Activated T-cell treated with anti-CD3 and anti-CD28 coated beads, Interleukin-2, amount 50 U/mL, for 72 hours (primary cell): ENCODE measurements around the gene POLA1. TPM values are rescaled to one million over a fixed set of nuclear protein-coding genes. Genes with fewer than 3 reads are reported as not detected.

Source experiments
- ATAC-seq, 2 donors: fragments of 150-1000 bp; cut with Tn5 transposase; replicated peaks in 1 of 2; 2 replicates each; pipeline ENCODE4 v1.10.0; 2021; ENCODE audit warnings: moderate library complexity in 2 of 2, mild to moderate bottlenecking in 1 of 2
- DNase-seq, 2 donors: peaks; one replicate each; pipeline ENCODE4 v3.0.0; 2021 to 2022; ENCODE audit warnings: mixed read lengths in 1 of 2
- H3K27ac Mint-ChIP-seq: one replicate; pipeline ENCODE4 v1.8.0; 2022; ENCODE audit warnings: mild to moderate bottlenecking, moderate library complexity, mixed read lengths
- H3K27me3 Mint-ChIP-seq: one replicate; pipeline ENCODE4 v1.8.0; 2022; ENCODE audit warnings: low read depth, mixed read lengths
- H3K36me3 Mint-ChIP-seq, 2 donors: one replicate each; pipeline ENCODE4 v1.8.0; 2022; ENCODE audit warnings: mixed read lengths in 2 of 2, mild to moderate bottlenecking in 1 of 2; ENCODE audit not compliant: insufficient read depth in 2 of 2
- H3K4me1 Mint-ChIP-seq: one replicate; pipeline ENCODE4 v1.8.0; 2022; ENCODE audit warnings: low read depth, mixed read lengths
- H3K4me3 Mint-ChIP-seq, 2 donors: one replicate each; pipeline ENCODE4 v1.8.0; 2022; ENCODE audit warnings: mild to moderate bottlenecking in 2 of 2, mixed read lengths in 2 of 2, moderate library complexity in 2 of 2
- H3K9me3 Mint-ChIP-seq, 2 donors: one replicate each; pipeline ENCODE4 v1.8.0; 2022; ENCODE audit warnings: mixed read lengths in 2 of 2
- total RNA-seq, 2 donors: library from RNA; stranded (reverse); gene quantifications; one replicate each; pipeline ENCODE4 v1.2.3, GENCODE V29; 2022

Gene POLA1
- total RNA-seq, 2 donors from 2014 or later: 26.7 to 29.9 TPM

GRCh38 chrX:24928114-24928513, 234.4 kb downstream of the POLA1 start:
- no peaks in the 10 kb centered on the region for H3K27me3 Mint-ChIP-seq
- peaks cover 0 to 5% of the 10 kb centered on the region in 2 donors for H3K36me3 Mint-ChIP-seq
- no peaks in the 10 kb centered on the region for H3K9me3 Mint-ChIP-seq
- ATAC-seq: no peak
- no peak for DNase-seq
- no peak overlapping the region for H3K4me3 Mint-ChIP-seq
- H3K4me1 Mint-ChIP-seq: peaks cover 5% of the 10 kb centered on the region
- H3K27ac Mint-ChIP-seq: no peak overlapping the region

GRCh38 chrX:24934279-24934678, 240.6 kb downstream of the POLA1 start:
- H3K4me3 Mint-ChIP-seq: no peak overlapping the region
- H3K36me3 Mint-ChIP-seq: peaks cover 0 to 7% of the 10 kb centered on the region in 2 donors
- ATAC-seq (no peak), DNase-seq (no peak)
- no peaks in the 10 kb centered on the region for H3K9me3 Mint-ChIP-seq
- no peaks in the 10 kb centered on the region for H3K27me3 Mint-ChIP-seq
- no peaks in the 10 kb centered on the region for H3K4me1 Mint-ChIP-seq
- H3K27ac Mint-ChIP-seq: no peak overlapping the region

GRCh38 chrX:24945009-24945408, 251.3 kb downstream of the POLA1 start:
- Mint-ChIP-seq H3K27ac (no peak overlapping the region), H3K36me3 (no peaks in the 10 kb centered on the region), H3K4me3 (no peak overlapping the region), H3K4me1 (no peaks in the 10 kb centered on the region), H3K27me3 (no peaks in the 10 kb centered on the region), H3K9me3 (no peaks in the 10 kb centered on the region)
- DNase-seq: no peak
- ATAC-seq: no peak

GRCh38 chrX:24946369-24946768, 252.7 kb downstream of the POLA1 start:
- Mint-ChIP-seq H3K4me1 (no peaks in the 10 kb centered on the region), H3K4me3 (no peak overlapping the region), H3K36me3 (no peaks in the 10 kb centered on the region), H3K27me3 (no peaks in the 10 kb centered on the region), H3K27ac (no peak overlapping the region), H3K9me3 (no peaks in the 10 kb centered on the region)
- DNase-seq (no peak), ATAC-seq (no peak)

- no peak for ATAC-seq
- Mint-ChIP-seq H3K4me3 (no peak overlapping the region), H3K4me1 (no peaks in the 10 kb centered on the region), H3K27me3 (no peaks in the 10 kb centered on the region), H3K9me3 (no peaks in the 10 kb centered on the region), H3K27ac (peak overlapping the region; percentile 46), H3K36me3 (peaks cover 0 to 3% of the 10 kb centered on the region in 2 donors)
- no peak for DNase-seq
Measured at GRCh38 chrX:24954732-24955131, 261.0 kb downstream of the POLA1 start.

- no peak for DNase-seq
- ATAC-seq: no peak
Measured at GRCh38 chrX:24955372-24955930, 261.7 kb downstream of the POLA1 start.

GRCh38 chrX:24956828-24957227, 263.1 kb downstream of the POLA1 start:
- Mint-ChIP-seq H3K36me3 (peaks cover 0 to 3% of the 10 kb centered on the region in 2 donors), H3K27ac (no peak overlapping the region), H3K4me3 (no peak overlapping the region), H3K4me1 (no peaks in the 10 kb centered on the region), H3K9me3 (no peaks in the 10 kb centered on the region), H3K27me3 (no peaks in the 10 kb centered on the region)
- DNase-seq: no peak
- no peak for ATAC-seq

More at GRCh38 chrX:24955372-24955930, 261.7 kb downstream of the POLA1 start:
- no peak overlapping the region for H3K27ac Mint-ChIP-seq
- no peak overlapping the region for H3K4me3 Mint-ChIP-seq
- no peaks in the 10 kb centered on the region for H3K27me3 Mint-ChIP-seq
- peaks cover 0 to 3% of the 10 kb centered on the region in 2 donors for H3K36me3 Mint-ChIP-seq
- H3K9me3 Mint-ChIP-seq: no peaks in the 10 kb centered on the region
- no peaks in the 10 kb centered on the region for H3K4me1 Mint-ChIP-seq

- Mint-ChIP-seq H3K4me1 (no peaks in the 10 kb centered on the region), H3K4me3 (no peak overlapping the region), H3K27me3 (no peaks in the 10 kb centered on the region), H3K9me3 (no peaks in the 10 kb centered on the region), H3K36me3 (peaks cover 0 to 6% of the 10 kb centered on the region in 2 donors), H3K27ac (no peak overlapping the region)
- no peak for DNase-seq
- ATAC-seq: no peak
Measured at GRCh38 chrX:24961809-24962208, 268.1 kb downstream of the POLA1 start.

DNA sequence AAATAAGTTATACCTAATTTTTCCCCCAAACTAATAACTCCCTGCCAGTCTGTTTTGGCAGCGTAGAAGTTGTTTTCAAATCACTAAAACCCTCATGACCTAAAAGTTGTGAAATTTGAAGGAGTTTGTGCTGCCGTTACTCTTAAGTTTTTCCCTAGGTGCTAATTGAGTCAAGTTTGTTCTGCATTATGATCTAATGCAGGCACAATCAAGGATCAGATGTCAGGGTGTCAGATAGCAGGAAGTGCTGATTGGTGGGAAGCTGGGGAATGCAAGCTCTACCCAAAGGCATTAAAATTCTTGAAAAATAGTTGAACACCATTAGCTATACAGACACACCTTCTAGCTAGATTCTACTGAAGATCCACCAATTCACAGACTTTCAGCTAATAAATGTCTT, 270.1 kb downstream of the POLA1 start:
- no peaks in the 10 kb centered on the region for H3K27me3 Mint-ChIP-seq

DNA sequence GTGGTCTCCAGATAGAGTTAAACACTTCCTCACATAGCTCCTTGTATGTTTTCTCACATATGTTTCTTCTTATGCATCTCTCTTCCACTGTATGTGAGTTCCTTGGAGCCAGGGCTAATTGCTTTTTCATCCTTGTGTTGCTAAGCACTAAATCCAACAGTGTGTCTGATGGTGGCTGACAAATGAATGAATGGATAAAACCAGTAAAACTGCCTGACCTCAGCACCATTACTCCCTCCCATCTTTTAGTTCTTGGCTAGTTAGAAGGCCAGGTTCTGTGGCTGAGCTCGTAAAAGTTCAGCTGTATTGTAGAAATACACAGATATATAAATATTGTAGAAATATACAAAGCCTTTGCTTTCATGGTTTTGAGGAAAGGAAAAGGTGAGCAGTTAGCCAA, 271.7 kb downstream of the POLA1 start:
- peaks cover 0 to 9% of the 10 kb centered on the region in 2 donors for H3K36me3 Mint-ChIP-seq
- no peak overlapping the region for H3K27ac Mint-ChIP-seq
- H3K27me3 Mint-ChIP-seq: no peaks in the 10 kb centered on the region
- no peaks in the 10 kb centered on the region for H3K4me1 Mint-ChIP-seq
- H3K4me3 Mint-ChIP-seq: no peak overlapping the region
- H3K9me3 Mint-ChIP-seq: no peaks in the 10 kb centered on the region
- no peak for ATAC-seq
- DNase-seq: no peak

More for the DNA sequence above, 270.1 kb downstream of the POLA1 start:
- Mint-ChIP-seq H3K4me1 (no peaks in the 10 kb centered on the region), H3K36me3 (peaks cover 0 to 7% of the 10 kb centered on the region in 2 donors), H3K27ac (no peak overlapping the region), H3K9me3 (no peaks in the 10 kb centered on the region), H3K4me3 (no peak overlapping the region)
- ATAC-seq (no peak), DNase-seq (no peak)

DNA sequence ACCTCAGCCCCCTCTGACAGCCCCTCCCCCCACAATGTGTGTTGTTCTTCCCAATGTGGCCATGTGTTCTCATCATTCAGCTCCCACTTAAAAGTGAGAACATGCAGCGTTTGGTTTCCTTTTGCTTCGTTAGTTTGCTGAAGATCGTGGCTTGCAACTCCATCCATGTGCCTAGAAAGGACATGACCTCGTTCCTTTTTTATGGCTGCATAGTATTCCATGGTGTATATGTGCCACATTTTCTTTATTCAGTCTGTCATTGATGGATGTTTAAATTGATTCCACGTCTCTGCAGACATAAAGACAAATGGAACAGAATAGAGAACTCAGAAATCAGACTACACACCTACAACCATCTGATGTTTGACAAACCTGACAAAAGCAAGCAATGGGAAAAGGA, 276.1 kb downstream of the POLA1 start:
- Mint-ChIP-seq H3K27me3 (no peaks in the 10 kb centered on the region), H3K36me3 (peaks cover 0 to 9% of the 10 kb centered on the region in 2 donors), H3K4me3 (no peak overlapping the region), H3K9me3 (no peaks in the 10 kb centered on the region), H3K27ac (no peak overlapping the region), H3K4me1 (no peaks in the 10 kb centered on the region)
- DNase-seq: no peak
- ATAC-seq: no peak

DNA sequence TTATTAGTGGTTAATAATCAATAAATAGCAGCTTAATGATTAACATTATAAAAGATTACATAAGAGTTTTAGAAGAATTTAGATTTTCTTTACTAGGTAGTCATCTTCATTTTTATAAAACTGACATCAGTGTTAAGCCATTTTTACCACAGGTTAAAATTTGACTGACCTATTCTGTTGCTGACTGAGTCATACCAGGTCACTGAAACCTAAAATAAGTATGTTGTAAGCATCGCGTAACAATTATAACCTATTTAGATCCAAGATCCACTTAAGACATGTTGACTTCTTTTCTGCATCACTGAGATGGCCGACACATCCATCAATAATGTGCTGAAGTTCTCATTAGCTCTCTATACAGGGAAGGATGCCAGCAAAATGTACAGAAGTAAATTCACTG, 285.4 kb downstream of the POLA1 start:
- H3K4me3 Mint-ChIP-seq: no peak overlapping the region
- no peak overlapping the region for H3K27ac Mint-ChIP-seq
- peaks cover 5% of the 10 kb centered on the region for H3K4me1 Mint-ChIP-seq
- ATAC-seq: no peak
- DNase-seq: no peak
- no peaks in the 10 kb centered on the region for H3K36me3 Mint-ChIP-seq
- H3K27me3 Mint-ChIP-seq: no peaks in the 10 kb centered on the region
- no peaks in the 10 kb centered on the region for H3K9me3 Mint-ChIP-seq

DNA sequence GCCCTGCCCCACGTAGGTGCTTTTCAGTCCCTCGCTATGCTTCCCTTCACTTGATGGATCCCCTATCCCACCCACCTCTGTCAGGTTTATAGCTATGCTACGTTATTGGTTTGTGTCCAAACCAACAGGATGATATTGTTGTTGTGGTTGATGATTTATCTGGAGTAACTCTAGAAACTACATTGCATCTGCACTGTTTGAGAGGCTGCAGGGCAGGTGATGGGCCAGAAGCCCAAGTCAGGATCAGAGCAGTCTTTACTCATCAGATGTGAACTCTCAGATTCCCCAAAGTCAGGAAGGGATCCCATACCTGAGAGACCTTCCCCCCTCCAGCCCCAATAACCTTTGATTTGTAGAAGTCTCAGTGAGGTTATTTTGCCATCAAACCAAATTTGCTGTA, 287.3 kb downstream of the POLA1 start:
- Mint-ChIP-seq H3K36me3 (no peaks in the 10 kb centered on the region), H3K27ac (no peak overlapping the region), H3K9me3 (no peaks in the 10 kb centered on the region), H3K4me1 (peaks cover 5% of the 10 kb centered on the region), H3K27me3 (no peaks in the 10 kb centered on the region), H3K4me3 (no peak overlapping the region)
- DNase-seq (no peak), ATAC-seq (no peak)

DNA sequence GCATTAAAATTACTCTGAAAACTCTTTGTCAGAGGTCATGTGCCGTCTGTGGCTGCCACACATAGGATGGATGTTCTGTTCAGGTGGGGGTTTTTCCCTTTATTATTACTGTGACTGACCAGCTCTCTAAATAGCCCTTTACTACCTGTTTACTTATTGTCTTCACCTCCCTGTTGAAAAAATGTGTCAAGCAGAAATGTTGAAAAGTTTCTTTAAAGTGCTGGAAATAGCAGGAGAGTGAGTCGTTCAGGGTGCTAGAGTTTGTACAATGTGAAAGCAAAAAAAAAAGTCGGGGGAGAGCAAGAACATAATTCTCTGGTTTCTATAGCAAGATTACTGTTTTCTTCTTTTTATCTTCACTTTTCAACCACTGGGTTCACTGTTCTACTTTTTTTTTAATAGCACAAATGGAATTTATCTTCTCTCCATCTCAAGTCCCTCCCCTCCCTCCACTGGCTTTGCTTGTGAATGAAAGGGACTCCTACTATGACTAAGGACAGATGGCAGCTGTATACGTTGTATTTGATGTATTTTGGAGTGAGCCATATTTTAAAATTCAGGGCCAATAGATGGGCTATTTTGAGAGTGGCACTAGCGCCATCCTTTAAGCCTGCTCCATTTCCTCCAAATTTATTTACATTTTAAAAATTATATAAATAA, 288.7 kb downstream of the POLA1 start:
- DNase-seq (no peak), ATAC-seq (no peak)
- Mint-ChIP-seq H3K4me1 (peaks cover 5% of the 10 kb centered on the region), H3K9me3 (no peaks in the 10 kb centered on the region), H3K27me3 (no peaks in the 10 kb centered on the region), H3K27ac (no peak overlapping the region), H3K4me3 (no peak overlapping the region), H3K36me3 (peaks cover 0 to 1% of the 10 kb centered on the region in 2 donors)
